H7 (cell line): Measurements from ENCODE around the gene TEX29. TPM values are rescaled to one million over a fixed set of nuclear protein-coding genes. Genes with fewer than 3 reads are reported as not detected.

Source experiments
- DNase-seq: peaks from one replicate; pipeline ENCODE4 v3.0.0; 2012
- H3K27me3 ChIP-seq: 2 replicates; pipeline ENCODE4 v1.6.0; 2011; ENCODE audit warnings: mild to moderate bottlenecking, low read length; ENCODE audit not compliant: control insufficient read depth, insufficient read depth
- H3K36me3 ChIP-seq: replicated peaks from 2 replicates; pipeline ENCODE4 v1.5.1; 2011; ENCODE audit warnings: low read length; ENCODE audit not compliant: control insufficient read depth, insufficient read depth
- H3K4me3 ChIP-seq: 2 replicates; pipeline ENCODE4 v1.5.1; 2011; ENCODE audit warnings: low read depth, mild to moderate bottlenecking, control low read depth, low read length, moderate library complexity; ENCODE audit not compliant: insufficient read depth
- total RNA-seq: library from RNA; depleted of rRNA; stranded (reverse); fragments of >200 nt; shearing (Covaris generic); gene quantifications from 2 replicates; pipeline ENCODE4 v1.2.3, GENCODE V29; 2014

TEX29 gene
- total RNA-seq, 1 experiment from 2014 or later, result not detected

DNA sequence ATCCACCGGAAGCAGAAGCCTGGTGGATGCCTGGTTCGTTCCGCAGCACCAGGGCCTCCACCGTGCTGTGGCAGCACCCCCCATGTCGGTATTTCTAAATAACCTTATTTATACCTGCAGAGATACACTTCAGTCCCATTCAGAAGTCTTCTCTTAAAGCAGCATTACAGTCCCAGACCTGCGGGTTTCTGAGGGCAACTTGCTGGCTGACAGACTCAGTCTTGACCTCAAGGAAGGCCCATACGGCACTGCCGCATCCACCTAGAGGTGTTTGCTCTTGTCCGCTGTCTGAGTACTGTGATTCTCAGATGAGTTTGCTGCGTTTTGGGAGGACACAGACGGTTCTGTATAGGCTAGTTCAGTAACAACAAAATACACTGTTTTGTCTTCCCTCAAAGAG is 16.9 kb upstream of the TEX29 start:
- Histone ChIP-seq H3K4me3 (no peak overlapping the region), H3K36me3 (peaks cover 27% of the 10 kb centered on the region), H3K27me3 (no peaks in the 10 kb centered on the region)
- DNase-seq, result no peak

DNA sequence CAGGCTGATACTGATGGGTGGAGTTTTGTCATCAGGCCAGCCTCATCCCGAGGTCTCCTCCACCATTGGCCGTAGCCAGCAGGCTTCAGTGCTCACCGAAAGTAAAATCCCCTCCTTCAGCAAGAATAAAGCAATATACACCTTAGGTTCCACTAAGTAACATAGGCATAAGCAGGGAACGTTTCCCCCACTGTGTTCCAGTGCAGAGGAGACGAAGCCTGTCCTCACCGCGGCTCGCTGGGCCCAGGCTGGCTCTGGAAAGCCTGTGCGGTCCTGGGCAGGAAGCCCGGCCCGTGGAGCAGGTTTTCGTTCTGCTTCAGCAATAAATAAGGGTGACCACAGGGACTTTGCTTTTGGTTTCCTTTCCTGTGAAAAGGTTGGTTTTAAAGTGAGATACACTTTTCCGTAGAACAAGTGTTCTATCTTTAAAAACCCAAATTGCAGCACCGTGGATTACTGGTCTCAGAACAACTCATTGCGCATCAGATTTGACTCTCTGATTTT is 16.3 kb upstream of the TEX29 start:
- H3K27me3 ChIP-seq, result no peaks in the 10 kb centered on the region
- H3K4me3 ChIP-seq, result no peak overlapping the region
- peaks cover 27% of the 10 kb centered on the region for H3K36me3 ChIP-seq
- DNase-seq, result no peak

DNA sequence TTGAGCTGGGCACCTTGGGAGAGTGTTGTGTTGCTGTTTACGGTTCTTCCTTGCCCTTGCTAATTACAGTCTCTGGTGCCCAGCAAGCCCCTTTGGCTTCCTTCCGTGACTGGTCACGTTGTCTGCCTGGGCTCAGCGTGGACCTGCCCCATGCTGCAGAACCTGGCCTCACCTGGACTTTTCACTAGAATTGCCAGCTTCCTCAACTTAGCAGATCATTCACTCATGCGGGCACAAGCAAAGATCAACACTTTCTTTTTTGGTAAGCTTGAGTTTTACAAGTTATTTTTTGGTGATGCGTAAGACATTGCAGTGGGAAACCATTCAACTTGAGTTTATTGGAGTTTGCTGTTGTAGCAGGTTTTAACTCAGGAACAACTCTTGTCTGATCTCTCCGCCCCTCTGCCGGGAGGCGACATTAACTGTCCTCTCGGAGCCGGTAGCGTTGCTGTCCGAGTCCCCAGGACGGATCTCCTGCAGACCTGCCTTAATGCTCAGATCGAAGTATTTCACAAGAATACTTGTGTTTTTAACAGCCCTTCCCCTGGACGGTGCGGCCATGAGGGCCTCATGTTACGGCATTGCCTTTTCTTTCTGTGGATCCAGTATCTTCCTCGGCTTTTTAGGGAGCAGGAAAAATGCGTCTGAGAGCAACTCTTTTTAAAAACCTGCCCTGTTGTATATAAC is 15.7 kb upstream of the TEX29 start:
- Histone ChIP-seq H3K4me3 (no peak overlapping the region), H3K36me3 (peaks cover 27% of the 10 kb centered on the region), H3K27me3 (no peaks in the 10 kb centered on the region)
- no peak for DNase-seq

DNA sequence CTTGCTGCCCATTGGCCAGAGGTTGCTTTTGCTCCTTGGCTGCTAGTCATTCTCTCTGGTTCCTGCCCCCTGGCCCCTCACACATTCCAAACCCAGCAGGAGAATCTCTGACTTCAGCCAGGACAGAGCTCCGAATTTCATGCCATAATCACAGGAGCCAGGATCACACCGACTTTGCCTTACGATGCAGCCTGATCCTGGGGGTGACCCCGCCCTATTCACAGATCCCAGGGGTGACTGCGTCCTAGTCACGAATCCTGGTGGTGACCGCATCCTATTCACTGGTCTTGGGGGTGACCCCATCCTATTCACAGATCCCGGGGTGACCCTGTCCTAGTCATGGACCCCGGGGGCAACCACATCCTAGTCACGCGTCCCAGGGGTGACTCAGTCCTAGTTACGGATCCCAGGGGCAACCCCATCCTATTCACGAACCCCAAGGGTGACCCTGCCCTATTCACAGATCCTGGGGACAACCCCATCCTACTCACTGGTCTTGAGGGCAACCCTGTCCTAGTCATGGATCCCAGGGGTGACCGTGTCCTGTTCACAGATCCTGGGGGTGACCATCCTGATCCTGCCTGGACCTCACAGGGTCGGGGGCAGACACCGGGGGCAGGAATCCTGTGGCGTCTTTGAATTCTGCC is 7.4 kb upstream of the TEX29 start:
- H3K36me3 ChIP-seq, result no peaks in the 10 kb centered on the region; the same call in 1 of the 2 replicates
- no peak overlapping the region for H3K4me3 ChIP-seq
- DNase-seq, result no peak
- no peaks in the 10 kb centered on the region for H3K27me3 ChIP-seq

DNA sequence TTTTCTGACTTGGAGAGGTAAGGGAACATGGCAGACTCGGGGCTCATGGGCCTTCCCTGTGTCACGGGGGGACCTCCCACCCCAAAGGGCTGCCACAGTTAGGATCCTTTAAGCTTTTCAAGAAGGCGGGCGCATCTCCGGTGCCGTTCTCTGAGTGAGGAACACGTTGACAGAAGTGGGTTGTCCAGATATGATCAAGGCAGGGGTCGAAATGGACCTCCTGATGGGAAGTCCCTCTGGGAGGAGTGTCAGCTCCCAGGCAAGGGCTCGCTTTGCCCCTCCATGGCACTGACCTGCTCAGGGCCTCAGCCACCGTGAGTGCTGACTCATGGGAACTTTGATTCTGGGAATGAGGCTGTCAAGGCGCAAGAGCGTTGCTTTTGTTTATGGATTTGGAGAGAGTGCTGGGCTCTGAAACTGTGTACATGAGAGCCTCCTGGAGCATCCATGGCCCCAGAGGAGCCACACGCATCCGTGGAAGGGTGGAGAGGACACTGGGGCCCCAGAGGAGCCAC is 6.5 kb upstream of the TEX29 start:
- H3K4me3 ChIP-seq, result no peak overlapping the region
- H3K36me3 ChIP-seq, result no peaks in the 10 kb centered on the region
- no peaks in the 10 kb centered on the region for H3K27me3 ChIP-seq
- DNase-seq, result no peak

DNA sequence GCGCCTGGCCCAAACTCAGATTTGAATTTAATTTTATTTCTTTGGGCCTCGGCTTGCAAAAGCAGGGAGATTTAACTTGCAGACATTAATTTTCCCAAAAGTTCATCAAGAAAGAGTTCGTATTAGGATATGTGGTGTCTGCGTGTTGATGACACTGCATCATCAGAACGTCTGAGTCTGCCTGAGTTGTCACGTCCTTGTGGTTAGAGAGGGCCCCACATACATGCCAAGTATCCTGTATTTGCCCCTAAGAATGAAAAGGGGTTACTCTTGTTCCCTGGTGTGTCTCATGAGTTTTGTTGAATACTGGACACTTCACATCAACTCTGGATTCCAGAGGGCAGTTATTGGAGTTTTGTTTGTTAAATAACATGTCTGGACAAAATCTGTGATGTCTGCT is 5.6 kb upstream of the TEX29 start:
- no peak for DNase-seq
- H3K27me3 ChIP-seq, result no peaks in the 10 kb centered on the region
- no peaks in the 10 kb centered on the region for H3K36me3 ChIP-seq
- H3K4me3 ChIP-seq, result no peak overlapping the region

DNA sequence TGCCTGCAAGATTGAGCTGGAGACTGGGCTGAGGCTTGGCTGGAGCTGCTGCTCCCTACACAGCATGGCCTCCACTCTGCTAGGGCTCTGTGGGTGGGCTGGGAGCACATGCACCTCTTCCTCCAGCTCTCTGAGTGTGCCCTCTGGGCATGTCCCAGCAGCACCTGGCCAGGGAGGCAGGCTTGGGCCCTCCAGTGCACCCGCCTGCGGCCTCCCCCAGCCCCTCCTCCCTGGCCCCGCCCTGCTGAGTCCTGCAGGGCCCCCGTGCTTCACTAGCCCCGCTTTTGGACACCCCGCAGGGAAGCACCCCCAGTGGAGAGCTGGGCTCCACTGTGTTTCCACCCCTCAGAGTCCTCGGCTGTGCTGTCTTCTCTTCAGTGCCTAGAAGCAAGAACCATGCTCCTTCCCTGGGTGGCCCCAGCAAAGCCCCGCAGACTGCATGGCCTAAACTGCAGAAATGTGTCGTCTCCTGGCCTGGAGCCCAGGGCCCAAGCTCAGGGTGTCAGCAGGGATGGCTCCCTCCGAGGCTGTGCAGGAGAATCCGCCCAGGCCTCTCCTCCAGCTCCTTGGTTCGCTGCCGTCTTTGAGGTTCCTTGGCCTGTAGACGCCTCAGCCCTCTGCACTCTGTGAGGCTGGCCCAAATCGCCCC is 5.0 kb upstream of the TEX29 start:
- H3K36me3 ChIP-seq, result no peaks in the 10 kb centered on the region
- H3K27me3 ChIP-seq, result no peaks in the 10 kb centered on the region

DNA sequence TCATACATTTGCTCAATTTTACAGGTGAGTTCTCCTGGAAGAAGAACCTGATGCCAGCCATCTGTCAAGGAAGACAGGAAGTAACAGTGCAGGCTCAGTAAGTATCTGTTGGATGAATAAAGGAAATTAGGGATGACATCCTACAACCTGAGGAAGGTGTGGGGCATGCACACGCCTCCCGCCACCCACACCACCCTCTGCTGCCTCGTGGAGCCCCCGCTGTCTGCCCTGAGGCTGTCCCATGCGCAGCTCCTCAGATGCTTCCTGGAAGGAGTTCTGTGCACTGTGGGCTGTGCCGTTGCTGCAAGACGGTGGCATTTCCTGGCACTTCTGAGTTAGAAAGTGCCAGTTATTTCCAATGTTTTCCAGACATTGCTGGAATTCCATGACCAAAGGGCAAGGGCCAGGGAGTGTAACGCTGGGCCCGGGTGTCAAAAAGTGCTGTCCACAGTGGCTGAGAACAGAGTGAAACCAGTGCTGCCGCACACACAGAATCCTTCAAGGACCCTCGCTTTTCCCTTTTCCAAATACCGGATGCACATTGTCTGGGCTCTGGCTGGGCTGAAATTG is 4.2 kb upstream of the TEX29 start:
- DNase-seq, result no peak
- Histone ChIP-seq H3K36me3 (no peaks in the 10 kb centered on the region), H3K27me3 (no peaks in the 10 kb centered on the region), H3K4me3 (no peak overlapping the region)

More for the DNA sequence above, 5.0 kb upstream of the TEX29 start:
- no peak overlapping the region for H3K4me3 ChIP-seq
- DNase-seq, result peak; percentile 51

DNA sequence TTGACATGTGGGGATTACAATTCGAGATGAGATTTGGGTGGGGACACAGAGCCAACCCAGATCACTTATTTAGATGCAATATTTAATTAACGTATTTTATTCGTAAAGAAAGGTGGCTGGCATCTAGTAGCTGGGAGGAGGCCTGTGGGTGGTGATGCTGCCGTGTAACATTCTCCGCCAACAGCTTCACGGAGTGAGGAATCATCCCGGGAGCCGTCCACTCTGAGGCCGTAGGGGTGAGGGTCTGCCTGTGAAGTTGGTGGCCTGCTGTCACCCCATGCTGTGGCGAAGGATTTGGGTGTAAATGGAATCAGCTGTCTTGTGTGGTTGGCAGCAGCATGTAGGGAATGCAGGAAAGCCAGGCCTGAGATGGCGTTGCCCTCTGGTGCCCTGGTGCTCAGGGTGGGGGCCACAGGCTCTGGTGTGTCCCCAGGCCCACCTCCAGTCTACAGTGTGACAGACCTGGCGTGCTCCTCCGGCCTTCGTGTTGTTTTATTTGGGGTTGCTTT is 3.3 kb upstream of the TEX29 start:
- peak; percentile 56 for DNase-seq
- no peaks in the 10 kb centered on the region for H3K36me3 ChIP-seq
- H3K27me3 ChIP-seq, result no peaks in the 10 kb centered on the region
- H3K4me3 ChIP-seq, result no peak overlapping the region

DNA sequence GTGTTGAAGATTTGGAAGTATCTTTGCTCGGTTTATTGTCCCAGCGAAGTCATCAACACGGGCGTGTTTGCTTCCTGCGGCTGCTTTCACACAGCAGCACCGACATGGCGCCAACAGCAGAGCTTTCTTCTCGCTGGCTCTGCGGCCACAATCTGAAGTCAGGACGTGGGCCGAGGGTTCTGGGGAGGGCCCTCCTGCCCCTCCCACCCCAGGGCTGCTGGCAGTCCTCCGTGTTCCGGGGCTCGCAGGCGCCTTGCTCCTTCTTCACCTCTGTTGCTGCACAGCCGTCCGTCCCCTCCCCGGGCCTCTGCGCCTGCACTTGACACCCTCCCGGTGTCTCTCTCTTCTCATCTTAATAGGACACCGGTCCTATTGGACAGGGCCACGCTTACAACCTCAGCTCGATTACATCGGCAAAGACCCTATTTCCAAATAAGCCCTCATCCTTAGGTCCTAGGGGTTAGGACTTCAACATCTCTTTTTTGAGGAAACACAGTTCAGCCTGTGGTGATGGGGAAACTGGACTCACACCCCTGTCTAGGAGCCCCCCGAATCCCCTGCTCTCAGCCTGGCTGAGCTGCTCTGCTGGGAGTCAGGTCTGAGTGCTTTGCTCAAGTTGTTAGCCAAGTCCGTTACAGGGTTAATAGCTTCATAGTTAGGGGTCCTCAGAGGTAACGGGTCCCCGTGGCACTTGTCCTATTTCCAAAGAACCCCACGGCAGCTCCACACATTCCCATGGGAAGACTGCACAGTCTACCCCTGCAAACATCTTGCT is 2.7 kb upstream of the TEX29 start:
- Histone ChIP-seq H3K27me3 (no peaks in the 10 kb centered on the region), H3K4me3 (no peak overlapping the region), H3K36me3 (no peaks in the 10 kb centered on the region)
- no peak for DNase-seq

DNA sequence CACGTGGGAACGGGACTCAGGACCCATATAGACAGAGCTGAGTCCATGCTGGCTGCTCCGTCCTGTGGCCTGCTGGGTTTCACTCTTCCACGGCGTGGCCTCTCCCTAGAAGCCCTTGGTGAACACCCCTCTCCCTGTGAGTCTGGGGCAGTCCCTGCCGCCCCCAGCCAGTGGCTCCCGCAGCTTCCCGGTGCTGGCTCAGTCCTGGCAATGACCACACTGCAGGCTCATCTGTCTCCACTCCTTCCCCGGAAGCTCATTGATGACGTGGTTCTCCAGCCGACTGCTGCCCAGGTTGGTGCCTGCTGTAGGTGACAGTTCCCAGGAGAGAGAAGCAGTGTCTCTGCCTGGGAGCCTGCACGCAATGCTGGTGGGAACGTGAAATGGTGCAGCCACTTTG is 2.1 kb upstream of the TEX29 start:
- Histone ChIP-seq H3K27me3 (no peaks in the 10 kb centered on the region), H3K36me3 (no peaks in the 10 kb centered on the region), H3K4me3 (no peak overlapping the region)
- no peak for DNase-seq

DNA sequence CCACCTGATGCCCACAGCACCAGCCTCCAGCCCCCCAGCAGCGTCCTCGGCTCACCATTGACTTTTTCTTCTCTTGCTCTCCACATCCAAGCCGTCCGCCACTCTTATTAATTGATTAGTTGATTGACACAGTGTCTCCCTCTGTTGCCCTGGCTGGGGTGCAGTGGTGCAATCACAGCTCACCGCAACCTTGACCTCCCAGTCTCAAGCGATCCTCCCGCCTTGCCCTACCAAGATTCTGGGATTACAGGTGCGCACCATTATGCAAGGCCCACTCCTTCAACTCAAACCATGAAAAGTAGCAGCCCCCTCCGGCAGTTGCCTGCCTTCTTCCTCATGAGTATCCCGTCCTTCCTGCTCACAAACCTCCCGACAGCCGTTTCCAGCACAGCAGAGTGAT is 921 bp upstream of the TEX29 start:
- H3K27me3 ChIP-seq, result no peaks in the 10 kb centered on the region
- no peak overlapping the region for H3K4me3 ChIP-seq
- peak; percentile 13 for DNase-seq
- no peaks in the 10 kb centered on the region for H3K36me3 ChIP-seq

DNA sequence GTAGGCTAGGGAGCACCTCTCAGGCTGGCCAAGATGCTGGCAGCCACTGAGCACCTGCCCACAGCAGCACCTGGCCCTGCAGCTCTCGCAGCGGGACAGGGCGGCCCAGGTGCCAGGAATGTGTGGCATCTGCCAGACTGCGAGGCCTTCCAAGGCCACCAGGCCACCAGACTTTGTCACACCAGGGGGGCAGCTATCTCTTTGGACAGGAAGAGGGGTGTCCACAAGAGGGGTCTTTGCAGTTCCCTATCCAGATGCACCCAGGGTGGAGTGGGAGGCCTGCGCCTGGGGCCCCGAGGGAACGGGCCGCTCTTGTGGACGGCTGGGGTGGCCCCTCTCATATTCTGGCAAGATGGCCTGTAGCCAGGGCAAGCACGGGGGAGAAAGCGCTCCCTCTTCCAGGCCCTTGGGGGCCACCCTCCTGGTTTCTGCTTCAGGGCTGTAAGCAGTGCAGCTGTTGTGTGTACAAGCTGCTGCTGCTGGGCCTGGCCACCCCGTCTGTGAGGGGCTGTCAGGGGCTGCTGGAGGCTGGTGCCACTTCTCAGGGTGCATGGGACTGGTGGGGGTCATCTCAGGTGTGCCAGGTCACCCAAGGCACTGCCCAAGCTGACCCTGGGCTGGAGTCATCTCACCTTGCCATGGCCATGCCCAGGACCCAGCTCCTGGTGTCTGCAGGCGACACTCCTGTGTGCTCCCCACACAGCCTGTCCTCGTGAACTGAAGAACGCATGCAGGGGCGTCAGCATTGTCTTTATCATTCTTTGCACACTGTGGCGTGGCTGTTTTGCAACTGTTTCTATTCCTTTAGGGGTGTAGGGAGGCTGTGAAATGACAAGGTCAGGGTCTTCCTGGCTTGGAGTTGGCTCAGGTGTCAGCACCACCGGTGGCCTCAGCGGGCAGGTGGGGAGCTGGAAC is 1.8 kb downstream of the TEX29 start:
- DNase-seq, result no peak
- Histone ChIP-seq H3K27me3 (no peaks in the 10 kb centered on the region), H3K4me3 (no peak overlapping the region), H3K36me3 (no peaks in the 10 kb centered on the region)
